IMR-90 (cell line): ENCODE results near the gene BRD8.
"Not testable (repeated sequence)": the region's sequence is repeated elsewhere in the genome, so short reads cannot be mapped to it uniquely, and the experiment has no call there.

Experiments used
- CEBPB ChIP-seq: IDR thresholded peaks from 2 replicates; pipeline ENCODE4 v1.6.1; 2012; ENCODE audit warnings: low read depth, low read length, improper control_type of control experiment
- CHD1 ChIP-seq: IDR thresholded peaks from 2 replicates; pipeline ENCODE4 v1.6.1; 2012; ENCODE audit warnings: low read depth, low read length, improper control_type of control experiment
- MAZ ChIP-seq: IDR thresholded peaks from 2 replicates; pipeline ENCODE4 v1.6.1; 2012; ENCODE audit warnings: low read depth, mild to moderate bottlenecking, low read length, improper control_type of control experiment, moderate library complexity, borderline replicate concordance
- MXI1 ChIP-seq: IDR thresholded peaks from 2 replicates; pipeline ENCODE4 v1.6.1; 2012; ENCODE audit warnings: low read depth, mild to moderate bottlenecking, low read length, moderate library complexity, borderline replicate concordance
- NFE2L2 ChIP-seq: fragments of 150-350 bp; IDR thresholded peaks from 2 replicates; pipeline ENCODE4 v1.6.1; 2016; ENCODE audit warnings: low read depth, mild to moderate bottlenecking, low read length
- POLR2A ChIP-seq: IDR thresholded peaks from 2 replicates; pipeline ENCODE4 v1.6.1; 2012; ENCODE audit warnings: mild to moderate bottlenecking, low read depth, low read length
- RAD21 ChIP-seq: IDR thresholded peaks from 2 replicates; pipeline ENCODE4 v1.6.1; 2012; ENCODE audit warnings: low read length, improper control_type of control experiment
- RFX5 ChIP-seq: IDR thresholded peaks from 2 replicates; pipeline ENCODE4 v1.8.0; 2012; ENCODE audit warnings: low read depth, mild to moderate bottlenecking, low read length, moderate library complexity
- SMC3 ChIP-seq: fragments of 150-350 bp; IDR thresholded peaks from 2 replicates; pipeline ENCODE4 v1.6.1; 2016; ENCODE audit warnings: low read depth, mild to moderate bottlenecking, antibody characterized with exemption, low read length, moderate library complexity
- TF ChIP-seq, protein P1 (sequence below): conservative IDR thresholded peaks from 2 replicates; pipeline ENCODE4 v1.5.1; 2012; ENCODE audit warnings: mild to moderate bottlenecking, low read depth, low read length, improper control_type of control experiment
- TF ChIP-seq, protein P2 (sequence below): fragments of 150-350 bp; IDR thresholded peaks from 2 replicates; pipeline ENCODE4 v1.6.1; 2016; ENCODE audit warnings: low read depth, mild to moderate bottlenecking, low read length, moderate library complexity, borderline replicate concordance
- TF ChIP-seq, protein P3 (sequence below): fragments of 150-350 bp; IDR thresholded peaks from 2 replicates; pipeline ENCODE4 v1.6.1; 2017; ENCODE audit warnings: mild to moderate bottlenecking, antibody characterized with exemption, low read length, low read depth

DNA sequence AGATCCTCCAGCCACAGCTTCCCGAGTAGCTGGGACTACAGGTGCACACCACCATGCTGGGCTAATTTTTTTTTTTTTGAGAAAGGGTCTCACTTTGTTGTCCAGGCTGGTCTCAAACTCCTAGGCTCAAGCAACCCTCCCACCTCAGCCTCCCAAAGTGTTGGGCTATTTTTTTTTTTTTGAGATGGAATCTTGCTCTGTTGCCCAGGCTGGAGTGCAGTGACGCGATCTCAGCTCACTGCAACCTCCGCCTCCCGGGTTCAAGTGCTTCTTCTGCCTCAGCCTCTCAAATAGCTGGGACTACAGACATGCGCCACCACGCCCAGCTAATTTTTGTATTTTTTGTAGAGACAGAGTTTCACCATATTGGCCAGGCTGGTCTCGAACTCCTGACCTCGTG lies 22.5 kb downstream of the BRD8 start:
- TF ChIP-seq, protein P1, sequence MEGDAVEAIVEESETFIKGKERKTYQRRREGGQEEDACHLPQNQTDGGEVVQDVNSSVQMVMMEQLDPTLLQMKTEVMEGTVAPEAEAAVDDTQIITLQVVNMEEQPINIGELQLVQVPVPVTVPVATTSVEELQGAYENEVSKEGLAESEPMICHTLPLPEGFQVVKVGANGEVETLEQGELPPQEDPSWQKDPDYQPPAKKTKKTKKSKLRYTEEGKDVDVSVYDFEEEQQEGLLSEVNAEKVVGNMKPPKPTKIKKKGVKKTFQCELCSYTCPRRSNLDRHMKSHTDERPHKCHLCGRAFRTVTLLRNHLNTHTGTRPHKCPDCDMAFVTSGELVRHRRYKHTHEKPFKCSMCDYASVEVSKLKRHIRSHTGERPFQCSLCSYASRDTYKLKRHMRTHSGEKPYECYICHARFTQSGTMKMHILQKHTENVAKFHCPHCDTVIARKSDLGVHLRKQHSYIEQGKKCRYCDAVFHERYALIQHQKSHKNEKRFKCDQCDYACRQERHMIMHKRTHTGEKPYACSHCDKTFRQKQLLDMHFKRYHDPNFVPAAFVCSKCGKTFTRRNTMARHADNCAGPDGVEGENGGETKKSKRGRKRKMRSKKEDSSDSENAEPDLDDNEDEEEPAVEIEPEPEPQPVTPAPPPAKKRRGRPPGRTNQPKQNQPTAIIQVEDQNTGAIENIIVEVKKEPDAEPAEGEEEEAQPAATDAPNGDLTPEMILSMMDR: not testable (repeated sequence)
- TF ChIP-seq, protein P2, sequence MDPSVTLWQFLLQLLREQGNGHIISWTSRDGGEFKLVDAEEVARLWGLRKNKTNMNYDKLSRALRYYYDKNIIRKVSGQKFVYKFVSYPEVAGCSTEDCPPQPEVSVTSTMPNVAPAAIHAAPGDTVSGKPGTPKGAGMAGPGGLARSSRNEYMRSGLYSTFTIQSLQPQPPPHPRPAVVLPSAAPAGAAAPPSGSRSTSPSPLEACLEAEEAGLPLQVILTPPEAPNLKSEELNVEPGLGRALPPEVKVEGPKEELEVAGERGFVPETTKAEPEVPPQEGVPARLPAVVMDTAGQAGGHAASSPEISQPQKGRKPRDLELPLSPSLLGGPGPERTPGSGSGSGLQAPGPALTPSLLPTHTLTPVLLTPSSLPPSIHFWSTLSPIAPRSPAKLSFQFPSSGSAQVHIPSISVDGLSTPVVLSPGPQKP: not testable (repeated sequence)
- not testable (repeated sequence) for TF ChIP-seq CEBPB, POLR2A, RAD21, MXI1, CHD1, SMC3, NFE2L2, MAZ, RFX5
- TF ChIP-seq, protein P3, sequence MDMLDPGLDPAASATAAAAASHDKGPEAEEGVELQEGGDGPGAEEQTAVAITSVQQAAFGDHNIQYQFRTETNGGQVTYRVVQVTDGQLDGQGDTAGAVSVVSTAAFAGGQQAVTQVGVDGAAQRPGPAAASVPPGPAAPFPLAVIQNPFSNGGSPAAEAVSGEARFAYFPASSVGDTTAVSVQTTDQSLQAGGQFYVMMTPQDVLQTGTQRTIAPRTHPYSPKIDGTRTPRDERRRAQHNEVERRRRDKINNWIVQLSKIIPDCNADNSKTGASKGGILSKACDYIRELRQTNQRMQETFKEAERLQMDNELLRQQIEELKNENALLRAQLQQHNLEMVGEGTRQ: not testable (repeated sequence)
